ENCODE results near the gene KRTAP10-7.

DNA sequence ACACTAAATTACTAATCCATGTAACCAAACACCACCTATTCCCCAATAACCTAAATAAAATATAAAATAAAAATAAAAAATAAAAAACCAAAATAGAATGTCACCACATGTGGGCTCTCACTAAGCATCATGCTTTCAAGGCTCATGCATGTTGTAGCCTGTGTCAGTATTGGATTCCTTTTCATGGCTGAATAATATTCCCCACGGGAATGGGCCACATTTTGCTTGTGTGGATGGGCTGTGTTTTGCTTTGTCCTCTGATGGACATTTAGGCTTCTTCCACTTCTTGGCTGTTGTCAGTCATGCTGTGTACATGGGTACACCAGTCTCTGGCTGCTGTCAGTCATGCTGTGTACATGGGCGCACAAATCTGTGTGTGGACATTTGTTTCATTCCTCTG is 11.3 kb upstream of the KRTAP10-7 start:
- TF ChIP-seq, protein P1, sequence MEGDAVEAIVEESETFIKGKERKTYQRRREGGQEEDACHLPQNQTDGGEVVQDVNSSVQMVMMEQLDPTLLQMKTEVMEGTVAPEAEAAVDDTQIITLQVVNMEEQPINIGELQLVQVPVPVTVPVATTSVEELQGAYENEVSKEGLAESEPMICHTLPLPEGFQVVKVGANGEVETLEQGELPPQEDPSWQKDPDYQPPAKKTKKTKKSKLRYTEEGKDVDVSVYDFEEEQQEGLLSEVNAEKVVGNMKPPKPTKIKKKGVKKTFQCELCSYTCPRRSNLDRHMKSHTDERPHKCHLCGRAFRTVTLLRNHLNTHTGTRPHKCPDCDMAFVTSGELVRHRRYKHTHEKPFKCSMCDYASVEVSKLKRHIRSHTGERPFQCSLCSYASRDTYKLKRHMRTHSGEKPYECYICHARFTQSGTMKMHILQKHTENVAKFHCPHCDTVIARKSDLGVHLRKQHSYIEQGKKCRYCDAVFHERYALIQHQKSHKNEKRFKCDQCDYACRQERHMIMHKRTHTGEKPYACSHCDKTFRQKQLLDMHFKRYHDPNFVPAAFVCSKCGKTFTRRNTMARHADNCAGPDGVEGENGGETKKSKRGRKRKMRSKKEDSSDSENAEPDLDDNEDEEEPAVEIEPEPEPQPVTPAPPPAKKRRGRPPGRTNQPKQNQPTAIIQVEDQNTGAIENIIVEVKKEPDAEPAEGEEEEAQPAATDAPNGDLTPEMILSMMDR (IDR thresholded peaks at IDR 0.05; ENCODE audit: low read length), result no peak
- TF ChIP-seq EZH2 (optimal IDR thresholded peaks at IDR 0.05; ENCODE audit: low read depth, low read length), result no peak
- TF ChIP-seq EZH2phosphoT487 (IDR thresholded peaks at IDR 0.05; ENCODE audit: low read length), result no peak
